ENCODE measurements around the gene FAHD1.

The FAHD1 gene

DNA sequence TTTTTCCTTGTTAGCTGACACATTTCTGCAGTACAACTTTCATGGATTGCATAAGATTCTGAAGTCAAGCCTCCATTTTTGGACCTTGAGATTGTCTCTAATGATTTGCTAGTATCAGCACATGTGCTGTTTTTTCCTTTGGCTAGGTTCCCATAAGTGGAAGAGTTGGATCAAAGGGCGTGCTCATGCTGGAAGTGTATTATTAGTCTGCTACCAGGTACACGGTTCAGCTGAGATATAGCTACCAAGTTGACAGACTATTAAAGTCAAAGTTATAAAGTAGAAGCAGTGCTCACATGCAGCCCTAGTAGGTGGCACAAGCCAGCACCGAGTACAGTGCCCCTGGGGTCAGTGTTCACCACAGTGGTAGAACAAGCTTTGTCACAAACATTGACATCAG is 3.2 kb downstream of the FAHD1 start:
- ATAC-seq (ENCODE audit: low read depth), result no peak
- Histone ChIP-seq H3K27me3 (ENCODE audit: insufficient read depth, poor library complexity, severe bottlenecking) (no peaks in the 10 kb centered on the region), H3K4me3 (ENCODE audit: severe bottlenecking) (no peak overlapping the region), H3K36me3 (ENCODE audit: low read depth) (peaks cover 11% of the 10 kb centered on the region), H3K9me3 (ENCODE audit: severe bottlenecking) (no peaks in the 10 kb centered on the region), H3K4me1 (ENCODE audit: insufficient read depth, poor library complexity, severe bottlenecking) (peaks cover 13% of the 10 kb centered on the region), H3K27ac (ENCODE audit: poor library complexity, severe bottlenecking) (no peak overlapping the region)
- DNase-seq (ENCODE audit: low spot score), result no peak
- TF ChIP-seq, protein P1, sequence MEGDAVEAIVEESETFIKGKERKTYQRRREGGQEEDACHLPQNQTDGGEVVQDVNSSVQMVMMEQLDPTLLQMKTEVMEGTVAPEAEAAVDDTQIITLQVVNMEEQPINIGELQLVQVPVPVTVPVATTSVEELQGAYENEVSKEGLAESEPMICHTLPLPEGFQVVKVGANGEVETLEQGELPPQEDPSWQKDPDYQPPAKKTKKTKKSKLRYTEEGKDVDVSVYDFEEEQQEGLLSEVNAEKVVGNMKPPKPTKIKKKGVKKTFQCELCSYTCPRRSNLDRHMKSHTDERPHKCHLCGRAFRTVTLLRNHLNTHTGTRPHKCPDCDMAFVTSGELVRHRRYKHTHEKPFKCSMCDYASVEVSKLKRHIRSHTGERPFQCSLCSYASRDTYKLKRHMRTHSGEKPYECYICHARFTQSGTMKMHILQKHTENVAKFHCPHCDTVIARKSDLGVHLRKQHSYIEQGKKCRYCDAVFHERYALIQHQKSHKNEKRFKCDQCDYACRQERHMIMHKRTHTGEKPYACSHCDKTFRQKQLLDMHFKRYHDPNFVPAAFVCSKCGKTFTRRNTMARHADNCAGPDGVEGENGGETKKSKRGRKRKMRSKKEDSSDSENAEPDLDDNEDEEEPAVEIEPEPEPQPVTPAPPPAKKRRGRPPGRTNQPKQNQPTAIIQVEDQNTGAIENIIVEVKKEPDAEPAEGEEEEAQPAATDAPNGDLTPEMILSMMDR (IDR thresholded peaks at IDR 0.05; ENCODE audit: poor library complexity, severe bottlenecking), result no peak

DNA sequence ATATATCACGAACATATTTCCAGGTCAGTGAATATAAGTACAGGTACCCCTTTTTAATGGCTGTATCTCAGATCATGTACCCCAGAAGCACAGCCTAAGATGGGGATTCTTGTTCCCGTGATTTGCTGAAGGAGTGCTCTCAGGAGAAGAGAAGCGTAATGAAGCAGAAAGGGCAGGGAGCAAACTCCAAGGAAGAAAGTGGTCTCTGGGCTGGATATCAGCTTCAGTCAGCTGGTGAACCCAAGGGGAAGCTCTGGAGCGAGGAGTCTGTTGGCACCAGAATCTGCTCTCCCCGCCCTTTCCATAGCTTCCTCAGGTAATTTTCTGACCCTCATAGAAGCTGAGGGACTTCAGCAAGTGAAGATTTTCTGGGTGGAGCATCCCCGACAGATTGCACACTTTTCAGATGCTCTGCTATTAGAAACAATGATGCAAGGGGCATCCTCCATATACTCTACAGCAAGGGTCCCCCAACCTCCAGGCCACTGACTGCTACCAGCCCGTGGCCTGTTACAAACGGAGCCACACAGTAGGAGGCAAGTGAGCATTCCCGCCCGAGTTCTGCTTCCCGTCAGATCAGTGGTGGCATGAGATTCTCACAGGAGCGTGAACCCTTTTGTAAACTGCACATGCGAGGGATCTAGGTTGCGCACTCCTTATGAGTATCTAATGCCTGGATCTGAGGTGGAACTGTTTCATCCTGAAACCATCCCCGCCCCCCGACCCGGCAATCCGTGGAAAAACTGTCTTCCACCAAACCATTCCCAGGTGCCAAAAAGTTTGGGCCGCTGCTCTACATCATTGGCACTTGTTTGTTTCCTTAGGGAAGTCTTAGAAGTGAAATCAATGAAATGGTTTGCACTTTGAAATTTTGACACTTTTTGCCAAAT is 4.4 kb downstream of the FAHD1 start:
- no peak overlapping the region for H3K4me3 ChIP-seq (ENCODE audit: severe bottlenecking)
- H3K4me1 ChIP-seq (ENCODE audit: insufficient read depth, poor library complexity, severe bottlenecking), result peaks cover 13% of the 10 kb centered on the region
- no peaks in the 10 kb centered on the region for H3K27me3 ChIP-seq (ENCODE audit: insufficient read depth, poor library complexity, severe bottlenecking)
- DNase-seq (ENCODE audit: low spot score) (no peak), ATAC-seq (ENCODE audit: low read depth) (no peak)
- H3K27ac ChIP-seq (ENCODE audit: poor library complexity, severe bottlenecking), result no peak overlapping the region
- TF ChIP-seq, protein P1 (IDR thresholded peaks at IDR 0.05; ENCODE audit: poor library complexity, severe bottlenecking), result no peak
- no peaks in the 10 kb centered on the region for H3K9me3 ChIP-seq (ENCODE audit: severe bottlenecking)
- H3K36me3 ChIP-seq (ENCODE audit: low read depth), result peaks cover 11% of the 10 kb centered on the region

DNA sequence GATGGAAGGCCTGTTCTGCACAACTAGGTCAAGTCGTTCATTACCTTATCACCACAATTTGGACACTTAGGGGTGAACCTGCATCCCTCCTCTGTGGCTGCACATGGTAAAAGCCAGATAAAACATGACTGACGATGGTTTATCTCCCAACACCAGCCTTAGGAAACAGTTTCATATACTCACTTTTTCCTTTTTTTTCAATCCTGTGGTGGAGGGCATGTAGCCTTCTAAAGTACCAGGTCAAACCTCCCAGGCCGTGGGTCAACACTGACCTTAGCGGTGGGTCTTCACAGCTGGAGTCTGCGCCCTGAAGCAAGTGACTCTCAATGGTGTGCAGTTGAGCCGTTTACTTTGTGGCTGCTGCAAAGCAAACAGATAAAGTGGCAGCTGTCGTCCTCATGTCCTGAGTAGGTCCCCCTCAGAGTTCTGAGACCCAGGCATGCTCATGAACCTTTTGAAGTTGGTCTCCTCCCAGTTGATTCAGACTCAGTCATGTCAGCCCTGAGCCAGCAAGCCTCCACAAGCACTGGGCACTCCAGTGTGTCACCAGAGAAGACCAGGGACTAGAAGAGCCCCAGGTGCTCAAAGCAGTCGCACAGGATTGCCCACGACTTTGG is 5.9 kb downstream of the FAHD1 start:
- H3K4me3 ChIP-seq (ENCODE audit: severe bottlenecking), result no peak overlapping the region
- TF ChIP-seq, protein P1 (IDR thresholded peaks at IDR 0.05; ENCODE audit: poor library complexity, severe bottlenecking), result no peak
- no peak overlapping the region for H3K27ac ChIP-seq (ENCODE audit: poor library complexity, severe bottlenecking)
- no peak for ATAC-seq (ENCODE audit: low read depth)
- DNase-seq (ENCODE audit: low spot score), result no peak
- no peaks in the 10 kb centered on the region for H3K9me3 ChIP-seq (ENCODE audit: severe bottlenecking)
- H3K4me1 ChIP-seq (ENCODE audit: insufficient read depth, poor library complexity, severe bottlenecking), result peaks cover 13% of the 10 kb centered on the region
- peaks cover 11% of the 10 kb centered on the region for H3K36me3 ChIP-seq (ENCODE audit: low read depth)
- no peaks in the 10 kb centered on the region for H3K27me3 ChIP-seq (ENCODE audit: insufficient read depth, poor library complexity, severe bottlenecking)

DNA sequence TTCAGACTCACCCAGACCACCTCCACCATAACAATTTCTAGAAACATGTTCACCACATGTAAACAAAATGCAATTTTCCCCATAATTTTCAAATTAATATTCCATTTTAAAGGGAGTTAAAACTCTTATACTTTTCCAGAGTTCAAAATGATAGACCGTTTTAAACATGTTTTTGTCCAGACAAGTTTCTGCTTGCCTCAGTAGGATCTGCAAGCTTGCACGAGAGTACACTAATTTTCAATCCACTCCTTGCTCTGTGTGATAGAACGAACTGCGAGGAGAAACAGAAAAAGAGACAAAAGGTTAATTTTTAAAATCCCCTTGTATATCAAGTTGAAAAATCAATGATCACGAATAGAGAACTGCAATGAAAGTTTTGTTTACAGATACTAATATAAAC is 7.1 kb downstream of the FAHD1 start:
- Histone ChIP-seq H3K27me3 (ENCODE audit: insufficient read depth, poor library complexity, severe bottlenecking) (no peaks in the 10 kb centered on the region), H3K27ac (ENCODE audit: poor library complexity, severe bottlenecking) (no peak overlapping the region), H3K4me3 (ENCODE audit: severe bottlenecking) (no peak overlapping the region), H3K9me3 (ENCODE audit: severe bottlenecking) (no peaks in the 10 kb centered on the region), H3K4me1 (ENCODE audit: insufficient read depth, poor library complexity, severe bottlenecking) (peaks cover 6% of the 10 kb centered on the region), H3K36me3 (ENCODE audit: low read depth) (peaks cover 10% of the 10 kb centered on the region)
- no peak for ATAC-seq (ENCODE audit: low read depth)
- TF ChIP-seq, protein P1 (IDR thresholded peaks at IDR 0.05; ENCODE audit: poor library complexity, severe bottlenecking), result no peak
- DNase-seq (ENCODE audit: low spot score), result no peak

DNA sequence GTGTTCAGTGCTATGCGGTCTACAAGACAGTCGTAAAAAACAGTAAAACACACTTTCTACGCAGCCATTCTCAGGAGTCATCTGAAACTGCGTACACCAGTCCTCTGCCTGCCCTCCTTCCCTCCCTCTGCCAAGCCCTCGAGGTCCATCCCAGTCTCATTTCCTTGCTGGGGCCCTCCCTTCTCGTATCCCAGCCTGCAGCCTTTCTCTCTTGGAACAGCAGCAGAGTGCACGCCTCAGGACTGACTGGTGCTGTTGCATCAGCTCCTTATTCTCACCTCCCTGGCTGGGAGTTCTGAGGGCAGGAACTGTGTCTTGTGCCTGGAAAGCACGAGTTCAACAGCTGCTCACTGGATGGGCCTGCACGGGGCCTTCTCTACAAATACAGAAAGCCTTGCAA is 12.5 kb downstream of the FAHD1 start:
- Histone ChIP-seq H3K27me3 (ENCODE audit: insufficient read depth, poor library complexity, severe bottlenecking) (no peaks in the 10 kb centered on the region), H3K4me3 (ENCODE audit: severe bottlenecking) (no peak overlapping the region), H3K9me3 (ENCODE audit: severe bottlenecking) (no peaks in the 10 kb centered on the region), H3K4me1 (ENCODE audit: insufficient read depth, poor library complexity, severe bottlenecking) (no peaks in the 10 kb centered on the region), H3K36me3 (ENCODE audit: low read depth) (no peaks in the 10 kb centered on the region), H3K27ac (ENCODE audit: poor library complexity, severe bottlenecking) (no peak overlapping the region)
- ATAC-seq (ENCODE audit: low read depth), result peak; percentile 66
- DNase-seq (ENCODE audit: low spot score), result no peak
- TF ChIP-seq, protein P1 (IDR thresholded peaks at IDR 0.05; ENCODE audit: poor library complexity, severe bottlenecking), result no peak

All from RWPE2 (cell line).